NCI-H1092 treated with DMSO at 0.1 percent for 48 hours (cell line): ENCODE measurements around the gene CCDC187.

Experiments used
- DNase-seq: peaks from one replicate; lab custom pipeline; 2025; lab: John Stamatoyannopoulos, UW

Gene CCDC187

GRCh38 chr9:136339173-136339957 is 35.5 kb upstream of the CCDC187 start:
- no peak for DNase-seq

DNA sequence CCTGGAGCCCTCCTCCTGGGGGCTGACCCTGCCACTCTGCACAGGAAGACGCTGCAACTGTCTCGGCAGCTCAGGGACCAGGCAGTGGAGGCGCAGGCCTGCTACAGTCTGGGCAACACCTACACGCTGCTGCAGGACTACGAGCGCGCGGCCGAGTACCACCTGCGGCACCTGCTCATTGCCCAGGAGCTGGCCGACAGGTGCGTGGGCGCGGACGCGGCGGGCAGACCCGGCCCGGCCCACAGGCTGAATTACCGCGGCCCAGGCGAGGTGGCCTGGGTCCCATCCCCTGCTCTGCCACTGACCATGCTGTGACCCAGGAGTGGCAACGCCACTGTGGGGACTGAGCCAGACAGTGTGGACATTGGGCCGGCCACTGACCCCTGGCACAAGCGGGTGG is 34.6 kb upstream of the CCDC187 start:
- DNase-seq: no peak

DNA sequence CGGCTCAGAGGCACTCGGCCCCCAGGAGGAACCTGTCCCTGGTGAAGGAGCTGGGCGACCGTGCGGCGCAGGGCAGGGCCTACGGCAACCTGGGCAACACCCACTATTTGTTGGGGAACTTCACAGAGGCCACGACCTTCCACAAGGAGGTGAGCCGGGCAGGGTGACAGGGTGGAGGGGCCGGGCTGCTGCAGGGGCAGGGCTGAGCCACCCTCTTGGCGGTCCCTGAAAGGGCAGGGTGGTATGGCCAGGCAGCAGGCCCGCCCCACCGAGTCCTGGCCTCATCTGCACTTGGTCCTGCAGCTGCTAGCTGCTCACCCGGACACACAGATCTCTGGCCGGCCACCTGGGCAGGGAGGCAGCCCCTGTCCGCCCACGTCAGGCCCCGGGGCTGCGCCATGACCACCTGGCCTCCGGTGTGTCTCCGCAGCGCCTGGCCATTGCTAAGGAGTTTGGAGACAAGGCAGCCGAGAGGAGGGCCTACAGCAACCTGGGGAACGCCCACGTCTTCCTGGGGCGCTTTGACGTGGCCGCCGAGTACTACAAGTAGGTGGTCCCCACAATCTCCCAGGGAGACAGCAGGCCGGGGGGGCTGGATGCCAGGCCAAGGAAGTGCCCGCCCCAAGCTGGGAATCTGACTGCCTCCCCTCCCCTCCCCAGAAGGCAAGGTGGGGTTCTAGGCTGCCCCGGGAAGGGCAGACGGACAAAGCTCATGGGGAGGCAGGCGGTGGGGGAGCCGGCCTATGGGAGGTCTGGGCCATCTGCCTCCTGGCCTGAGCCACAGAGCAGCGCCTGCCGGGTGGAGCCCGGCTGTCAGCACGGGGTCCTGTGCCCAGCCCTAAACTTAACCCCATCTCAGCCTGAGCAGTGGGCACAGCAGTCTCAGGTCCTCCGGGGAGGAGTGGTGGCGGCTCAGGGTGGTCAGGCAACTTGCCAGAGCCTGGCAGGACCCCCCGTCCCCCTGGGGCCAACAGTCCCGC is 33.8 kb upstream of the CCDC187 start:
- DNase-seq: no peak

DNA sequence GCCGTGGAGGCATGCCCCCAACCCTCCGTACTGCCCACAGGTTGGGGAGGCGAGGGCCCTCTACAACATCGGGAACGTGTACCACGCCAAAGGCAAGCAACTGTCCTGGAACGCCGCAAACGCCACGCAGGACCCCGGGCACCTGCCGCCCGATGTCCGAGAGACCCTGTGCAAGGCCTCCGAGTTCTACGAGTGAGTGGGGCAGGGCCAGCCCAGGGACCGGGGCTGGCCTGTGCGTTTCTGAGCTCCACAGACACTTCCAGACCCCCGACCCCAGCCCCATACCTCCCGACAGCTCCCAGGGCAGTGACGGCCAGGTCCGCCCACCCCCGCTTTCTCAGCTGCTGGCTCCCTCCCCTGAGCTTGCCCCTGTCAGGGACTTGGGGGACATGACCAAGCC is 33.0 kb upstream of the CCDC187 start:
- DNase-seq: no peak

DNA sequence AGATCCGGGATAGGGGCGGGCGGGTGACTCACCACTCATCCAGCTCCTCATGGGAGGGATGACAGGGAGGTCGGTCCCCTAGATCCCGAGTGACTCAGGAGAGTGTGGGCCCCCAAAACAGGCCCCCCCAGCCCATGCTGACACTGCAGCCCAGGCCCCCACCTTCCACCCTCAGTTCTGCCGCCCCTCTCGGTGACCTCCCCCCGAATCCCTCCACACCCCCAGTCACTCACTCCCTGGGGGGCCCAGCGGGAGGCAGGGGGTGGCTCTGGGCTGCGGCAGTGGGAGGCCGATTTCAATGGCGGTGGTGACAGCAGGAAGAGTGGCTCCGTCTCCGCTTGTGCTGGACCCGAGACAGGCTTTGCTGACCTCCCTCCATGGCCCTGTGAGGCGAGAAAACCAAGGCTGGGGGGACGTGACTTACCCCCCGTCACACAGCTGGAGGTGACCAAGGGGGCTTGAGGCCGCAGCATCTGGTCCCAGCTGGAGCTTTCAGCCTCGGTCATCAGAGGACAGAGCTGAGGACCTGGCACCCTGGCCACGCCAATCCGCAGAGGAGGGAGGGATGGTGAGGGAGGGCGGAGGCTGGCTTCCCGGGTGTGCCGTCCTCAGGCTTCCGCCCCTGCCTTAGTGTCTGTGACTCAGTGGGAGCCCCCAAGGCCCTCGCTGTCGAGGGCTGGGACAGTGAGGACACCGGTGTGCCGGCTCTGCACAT is 32.4 kb upstream of the CCDC187 start:
- DNase-seq: no peak

DNA sequence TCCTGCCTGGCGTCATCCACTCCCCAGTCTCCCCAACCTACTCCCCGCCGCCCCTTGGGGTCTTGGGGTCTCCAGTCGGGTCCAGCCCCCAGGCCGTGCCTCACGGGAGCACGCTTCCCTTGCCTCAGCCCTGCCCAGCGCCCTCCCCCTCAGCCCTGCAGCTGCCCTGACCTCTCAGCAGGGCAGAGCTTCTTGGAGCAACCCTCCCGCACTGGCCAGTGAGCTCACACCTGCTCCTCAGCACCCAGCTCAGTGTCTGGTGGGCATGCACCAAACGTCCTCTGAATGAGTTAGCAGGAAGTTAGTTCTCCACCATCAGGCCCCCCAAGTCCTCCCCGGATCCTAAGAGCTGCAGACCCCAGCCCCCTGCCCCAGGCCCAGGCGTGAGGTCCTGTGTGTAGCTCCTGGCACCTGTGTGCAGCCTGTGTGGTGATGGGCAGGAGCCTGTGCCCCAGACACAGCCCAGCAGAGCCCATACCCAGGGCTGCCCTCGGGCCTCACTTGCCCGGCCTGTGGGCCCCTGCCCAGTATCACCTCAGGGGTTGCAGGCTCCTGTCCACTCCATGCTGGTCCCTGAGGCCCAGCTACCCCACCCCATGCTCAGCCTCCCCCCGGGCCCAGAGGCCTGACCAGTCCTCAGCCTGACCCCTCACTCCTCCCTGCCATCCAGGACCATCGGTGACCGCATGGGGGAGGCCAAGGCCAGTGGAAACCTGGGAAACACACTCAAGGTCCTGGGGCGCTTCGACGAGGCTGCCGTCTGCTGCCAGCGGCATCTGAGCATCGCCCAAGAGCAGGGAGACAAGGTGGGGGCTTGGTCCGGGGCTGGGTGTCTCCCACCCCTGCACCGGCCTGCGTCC is 31.6 kb upstream of the CCDC187 start:
- no peak for DNase-seq

DNA sequence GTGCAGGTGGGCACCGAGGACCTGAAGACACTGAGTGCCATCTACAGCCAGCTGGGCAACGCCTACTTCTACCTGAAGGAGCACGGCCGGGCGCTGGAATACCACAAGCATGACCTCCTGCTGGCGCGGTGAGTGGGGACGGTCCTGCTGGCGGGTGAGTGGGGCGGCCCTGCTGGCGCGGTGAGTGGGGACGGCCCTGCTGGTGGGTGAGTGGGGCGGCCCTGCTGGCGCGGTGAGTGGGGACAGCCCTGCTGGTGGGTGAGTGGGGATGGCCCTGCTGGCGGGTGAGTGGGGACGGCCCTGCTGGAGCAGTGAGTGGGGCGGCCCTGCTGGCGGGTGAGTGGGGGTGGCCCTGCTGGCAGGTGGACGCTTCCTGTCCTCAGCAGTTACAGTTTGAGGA is 30.6 kb upstream of the CCDC187 start:
- no peak for DNase-seq

- no peak for DNase-seq
Measured at GRCh38 chr9:136333486-136333885, 29.6 kb upstream of the CCDC187 start.

- DNase-seq: no peak
Measured at GRCh38 chr9:136333045-136333444, 29.2 kb upstream of the CCDC187 start.

- no peak for DNase-seq
Measured at GRCh38 chr9:136332482-136332983, 28.6 kb upstream of the CCDC187 start.

GRCh38 chr9:136331556-136332481 is 27.9 kb upstream of the CCDC187 start:
- no peak for DNase-seq

GRCh38 chr9:136331030-136331429 is 27.1 kb upstream of the CCDC187 start:
- DNase-seq: no peak

DNA sequence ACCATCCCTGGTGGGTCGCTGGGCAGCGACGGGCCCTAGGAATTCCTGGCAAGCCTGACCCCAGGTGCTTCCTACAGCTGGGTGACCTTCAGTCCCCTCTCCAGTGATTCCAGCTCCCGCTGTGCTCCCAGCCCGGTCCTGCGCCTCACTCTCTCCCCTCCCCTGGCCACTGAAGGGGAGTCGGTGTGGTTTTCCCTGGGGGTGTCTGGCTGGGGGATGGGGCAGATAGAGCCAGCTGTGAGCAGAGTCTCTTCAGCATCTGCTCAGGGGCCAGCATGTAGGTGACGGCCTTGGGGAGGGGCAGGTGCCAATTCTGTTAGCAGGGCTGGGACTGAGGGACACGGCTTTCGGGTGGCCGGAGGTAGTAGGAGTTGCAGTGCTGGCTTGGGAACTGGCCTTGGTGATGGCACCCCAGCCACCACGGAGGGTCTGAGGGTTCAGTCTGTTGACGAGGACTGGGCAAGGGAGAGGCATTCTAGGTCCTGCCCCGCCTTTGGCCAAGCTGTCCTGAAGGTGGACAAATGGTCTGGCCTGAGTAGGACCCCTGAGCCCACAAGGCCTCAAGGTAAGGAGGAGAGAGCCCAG is 26.6 kb upstream of the CCDC187 start:
- no peak for DNase-seq

- DNase-seq: no peak
Measured at GRCh38 chr9:136329636-136330405, 25.9 kb upstream of the CCDC187 start.

- no peak for DNase-seq
Measured at GRCh38 chr9:136329211-136329627, 25.3 kb upstream of the CCDC187 start.

DNA sequence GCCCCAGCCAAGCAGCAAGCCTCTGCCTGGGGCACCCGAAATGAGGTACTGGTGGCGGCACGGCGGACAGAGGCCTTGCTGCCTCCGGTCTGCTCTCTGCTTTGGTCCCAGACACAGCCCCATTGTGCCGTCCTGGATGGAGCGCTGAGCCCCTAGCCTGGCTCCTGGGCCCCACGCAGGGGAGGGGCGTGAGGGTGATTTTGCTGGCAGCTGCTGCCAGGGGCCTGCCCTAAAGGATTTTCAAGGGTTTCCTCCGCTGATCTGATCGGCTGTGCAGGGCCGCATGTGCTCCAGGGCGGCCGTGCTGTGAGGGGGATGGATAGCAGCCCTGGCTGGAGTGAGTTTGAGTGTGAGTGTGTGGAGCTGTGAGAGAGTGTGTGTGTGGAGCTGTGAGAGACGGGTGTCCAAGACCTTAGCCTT is 24.7 kb upstream of the CCDC187 start:
- no peak for DNase-seq

- no peak for DNase-seq
Measured at GRCh38 chr9:136328011-136328621, 24.2 kb upstream of the CCDC187 start.

- peak; percentile 11 for DNase-seq
Measured at GRCh38 chr9:136327304-136327974, 23.5 kb upstream of the CCDC187 start, which contains the start of gene GPSM1. TSS of gene GPSM1 (plus strand) at chr9:136327539. CDS start at chr9:136327696, 157 bp downstream.
